ENCODE results near the gene COL23A1. TPM values are rescaled to one million over a fixed set of nuclear protein-coding genes. Genes with fewer than 3 reads are reported as not detected.
A peak's percentile ranks its signal among the peaks of the same experiment; 100 is the strongest.

The COL23A1 gene
- total RNA-seq, 1 experiment from 2014 or later = not detected

GRCh38 chr5:178207917-178208280 lies 382.3 kb downstream of the COL23A1 start:
- peaks cover 96% of the 10 kb centered on the region for H3K36me3 Mint-ChIP-seq (ENCODE audit: insufficient read depth, unreplicated experiment)
- BruUV-seq (replicated peaks) = no TSS peak
- peak overlapping the region; percentile 85 for H3K4me3 Mint-ChIP-seq (ENCODE audit: low read depth, unreplicated experiment)
- H3K27ac Mint-ChIP-seq (ENCODE audit: unreplicated experiment) = peak overlapping the region; percentile 86
- H3K27me3 Mint-ChIP-seq (ENCODE audit: unreplicated experiment) = peaks cover 12% of the 10 kb centered on the region
- CTCF ChIA-PET = interaction anchor here (0.7 to 1.6 kb wide), 5 partner anchors 12 to 61 kb away, joined by 3 to 15 read pairs (median 3); no protein-coding TSS in a partner anchor
- intact Hi-C loops (cut with micrococcal nuclease; ENCODE audit: unreplicated experiment) = no loop called here
- DNase-seq = no peak
- peaks cover 40% of the 10 kb centered on the region for H3K4me1 Mint-ChIP-seq (ENCODE audit: low read depth, unreplicated experiment)
- TF ChIP-seq CTCF (IDR thresholded peaks at IDR 0.05; ENCODE audit: unreplicated experiment) = no peak
- no peaks in the 10 kb centered on the region for H3K9me3 Mint-ChIP-seq (ENCODE audit: low read depth, unreplicated experiment)

GRCh38 chr5:178207183-178207916 lies 382.8 kb downstream of the COL23A1 start:
- Mint-ChIP-seq H3K27me3 (ENCODE audit: unreplicated experiment) (peaks cover 12% of the 10 kb centered on the region), H3K4me1 (ENCODE audit: low read depth, unreplicated experiment) (peaks cover 40% of the 10 kb centered on the region), H3K27ac (ENCODE audit: unreplicated experiment) (peak overlapping the region; percentile 86), H3K4me3 (ENCODE audit: low read depth, unreplicated experiment) (peak overlapping the region; percentile 85), H3K9me3 (ENCODE audit: low read depth, unreplicated experiment) (no peaks in the 10 kb centered on the region), H3K36me3 (ENCODE audit: insufficient read depth, unreplicated experiment) (peaks cover 95% of the 10 kb centered on the region)
- DNase-seq = peak; percentile 38
- intact Hi-C loops (cut with micrococcal nuclease; ENCODE audit: unreplicated experiment) = no loop called here
- no peak for TF ChIP-seq CTCF (IDR thresholded peaks at IDR 0.05; ENCODE audit: unreplicated experiment)
- CTCF ChIA-PET = interaction anchor here (0.6 to 1.6 kb wide), 7 partner anchors 11 to 132 kb away, joined by 3 to 15 read pairs (median 4); no protein-coding TSS in a partner anchor
- no TSS peak for BruUV-seq (replicated peaks)

- H3K27ac Mint-ChIP-seq (ENCODE audit: unreplicated experiment) = peak overlapping the region; percentile 86
- peak overlapping the region; percentile 85 for H3K4me3 Mint-ChIP-seq (ENCODE audit: low read depth, unreplicated experiment)
- no peak for DNase-seq
- peaks cover 40% of the 10 kb centered on the region for H3K4me1 Mint-ChIP-seq (ENCODE audit: low read depth, unreplicated experiment)
- peaks cover 12% of the 10 kb centered on the region for H3K27me3 Mint-ChIP-seq (ENCODE audit: unreplicated experiment)
- CTCF ChIA-PET = interaction anchor here (1.0 to 1.6 kb wide), 3 partner anchors 11 to 25 kb away, joined by 3 to 4 read pairs (median 3); no protein-coding TSS in a partner anchor
- H3K36me3 Mint-ChIP-seq (ENCODE audit: insufficient read depth, unreplicated experiment) = peaks cover 86% of the 10 kb centered on the region
- intact Hi-C loops (cut with micrococcal nuclease; ENCODE audit: unreplicated experiment) = no loop called here
- BruUV-seq (replicated peaks) = TSS peak; percentile 58
- TF ChIP-seq CTCF (IDR thresholded peaks at IDR 0.05; ENCODE audit: unreplicated experiment) = no peak
- no peaks in the 10 kb centered on the region for H3K9me3 Mint-ChIP-seq (ENCODE audit: low read depth, unreplicated experiment)
Observed at GRCh38 chr5:178206166-178207101, 383.8 kb downstream of the COL23A1 start.

- no TSS peak for BruUV-seq (replicated peaks)
- Mint-ChIP-seq H3K27ac (ENCODE audit: unreplicated experiment) (peak overlapping the region; percentile 86), H3K4me3 (ENCODE audit: low read depth, unreplicated experiment) (peak overlapping the region; percentile 85), H3K36me3 (ENCODE audit: insufficient read depth, unreplicated experiment) (peaks cover 79% of the 10 kb centered on the region), H3K4me1 (ENCODE audit: low read depth, unreplicated experiment) (peaks cover 40% of the 10 kb centered on the region), H3K27me3 (ENCODE audit: unreplicated experiment) (peaks cover 12% of the 10 kb centered on the region), H3K9me3 (ENCODE audit: low read depth, unreplicated experiment) (no peaks in the 10 kb centered on the region)
- TF ChIP-seq CTCF (IDR thresholded peaks at IDR 0.05; ENCODE audit: unreplicated experiment) = no peak
- DNase-seq = no peak
- CTCF ChIA-PET = no interaction called here
- intact Hi-C loops (cut with micrococcal nuclease; ENCODE audit: unreplicated experiment) = no loop called here
Observed at GRCh38 chr5:178205749-178206047, 384.5 kb downstream of the COL23A1 start.
